Neutrophil (primary cell): ENCODE data around the gene IGFL1.

ENCODE experiments used
- H3K27ac ChIP-seq: fragments of 200-600 bp; sonication (generic); 2 replicates; pipeline ENCODE4 v1.5.1; 2016; ENCODE audit warnings: mild to moderate bottlenecking, moderate library complexity
- H3K27me3 ChIP-seq: fragments of 200-600 bp; sonication (generic); 2 replicates; pipeline ENCODE4 v1.6.0; 2016; ENCODE audit warnings: mild to moderate bottlenecking
- H3K36me3 ChIP-seq: fragments of 200-600 bp; sonication (generic); 2 replicates; pipeline ENCODE4 v1.5.1; 2017
- H3K4me1 ChIP-seq, 2 experiments: fragments of 200-600 bp in 1 of 2; sonication (generic) in 1 of 2; 1 replicate in 1 of 2; 2 replicates in 1 of 2; pipeline versions ENCODE4 v1.5.1 to v1.6.1; 2013 to 2016; ENCODE audit warnings: low read depth in 1 of 2, low read length in 1 of 2, mild to moderate bottlenecking in 1 of 2, moderate library complexity in 1 of 2; ENCODE audit not compliant: control insufficient read depth in 1 of 2, insufficient read depth in 1 of 2
- H3K4me3 ChIP-seq, 2 experiments: fragments of 200-600 bp in 1 of 2; sonication (generic) in 1 of 2; 1 replicate in 1 of 2; 2 replicates in 1 of 2; pipeline ENCODE4 v1.5.1; 2013 to 2016; ENCODE audit warnings: low read depth in 1 of 2, low read length in 1 of 2, mild to moderate bottlenecking in 1 of 2, moderate library complexity in 1 of 2
- H3K9me3 ChIP-seq: fragments of 200-600 bp; sonication (generic); 2 replicates; pipeline ENCODE4 v1.5.1; 2016
- CTCF ChIP-seq: fragments of 200-600 bp; sonication (generic); IDR thresholded peaks from 2 replicates; pipeline ENCODE4 v1.5.1; 2016; ENCODE audit warnings: antibody characterized with exemption

The IGFL1 gene

GRCh38 chr19:46198756-46199155 lies 30.8 kb upstream of the IGFL1 start:
- Histone ChIP-seq H3K27me3 (peaks cover 47% of the 10 kb centered on the region), H3K9me3 (no peaks in the 10 kb centered on the region), H3K4me3 (no peak overlapping the region), H3K4me1 (no peaks in the 10 kb centered on the region), H3K27ac (no peak overlapping the region), H3K36me3 (no peaks in the 10 kb centered on the region)
- no peak for TF ChIP-seq CTCF

- Histone ChIP-seq H3K36me3 (no peaks in the 10 kb centered on the region), H3K4me1 (no peaks in the 10 kb centered on the region), H3K27me3 (peaks cover 38% of the 10 kb centered on the region), H3K4me3 (no peak overlapping the region), H3K9me3 (no peaks in the 10 kb centered on the region), H3K27ac (no peak overlapping the region)
- no peak for TF ChIP-seq CTCF
Measured at GRCh38 chr19:46201454-46202310, 27.9 kb upstream of the IGFL1 start.

- TF ChIP-seq CTCF: no peak
- no peak overlapping the region for H3K27ac ChIP-seq
- no peaks in the 10 kb centered on the region for H3K36me3 ChIP-seq
- no peaks in the 10 kb centered on the region for H3K4me1 ChIP-seq
- H3K27me3 ChIP-seq: peaks cover 30% of the 10 kb centered on the region
- H3K9me3 ChIP-seq: no peaks in the 10 kb centered on the region
- no peak overlapping the region for H3K4me3 ChIP-seq
Measured at GRCh38 chr19:46202426-46202825, 27.1 kb upstream of the IGFL1 start.

DNA sequence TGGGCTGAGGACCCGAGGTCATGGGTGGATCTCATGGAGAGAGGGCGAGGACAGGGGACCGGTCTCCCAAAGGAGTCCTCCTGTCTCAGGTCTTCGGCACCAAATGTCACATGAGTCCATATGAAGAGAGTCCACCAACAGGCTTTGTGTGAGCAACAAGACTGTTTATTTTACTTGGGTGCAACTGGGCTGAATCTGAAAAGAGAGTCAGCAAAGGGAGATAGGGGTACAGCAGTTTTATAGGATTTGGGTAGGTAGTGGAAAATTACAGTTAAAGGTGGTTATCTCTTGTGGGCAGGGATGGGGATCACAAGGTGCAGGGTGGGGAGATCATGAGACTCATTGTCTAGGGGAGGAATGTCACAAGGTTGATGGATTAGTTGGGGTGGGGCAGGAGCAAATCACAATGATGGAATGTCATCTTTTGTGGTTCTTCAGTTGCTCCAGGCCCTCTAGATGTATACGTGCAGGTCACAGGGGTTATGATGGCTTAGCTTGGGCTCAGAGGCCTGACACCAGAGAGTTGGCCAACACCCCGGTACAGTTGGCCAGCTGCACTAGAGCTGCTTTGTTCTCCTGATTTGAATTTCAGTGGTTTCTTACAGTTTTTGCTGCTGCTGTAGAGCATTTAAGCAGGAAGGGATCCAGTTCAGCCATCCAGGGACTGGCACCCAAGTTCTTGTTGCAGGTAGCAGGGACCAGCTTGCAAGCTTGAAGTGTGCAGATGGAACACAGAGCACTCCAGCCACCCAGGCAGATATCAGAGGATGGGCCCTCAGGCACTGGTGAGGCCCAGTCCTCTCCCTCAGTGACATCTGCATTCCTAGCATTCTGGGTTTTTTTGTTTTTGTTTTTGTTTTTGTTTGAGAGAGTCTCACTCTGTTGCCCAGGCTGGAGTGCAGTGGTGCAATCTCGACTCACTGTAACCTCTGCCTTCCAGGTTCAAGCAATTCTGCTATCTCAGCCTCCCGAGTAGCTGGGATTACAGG lies 26.4 kb upstream of the IGFL1 start:
- no peak for TF ChIP-seq CTCF
- no peak overlapping the region for H3K27ac ChIP-seq

GRCh38 chr19:46204008-46204407 lies 25.5 kb upstream of the IGFL1 start:
- TF ChIP-seq CTCF: no peak
- H3K9me3 ChIP-seq: no peaks in the 10 kb centered on the region
- H3K4me1 ChIP-seq: no peaks in the 10 kb centered on the region
- H3K27ac ChIP-seq: no peak overlapping the region
- H3K27me3 ChIP-seq: peaks cover 37% of the 10 kb centered on the region
- H3K36me3 ChIP-seq: no peaks in the 10 kb centered on the region
- no peak overlapping the region for H3K4me3 ChIP-seq

More for the DNA sequence above, 26.4 kb upstream of the IGFL1 start:
- Histone ChIP-seq H3K36me3 (no peaks in the 10 kb centered on the region), H3K27me3 (peaks cover 29% of the 10 kb centered on the region), H3K4me3 (no peak overlapping the region), H3K4me1 (no peaks in the 10 kb centered on the region), H3K9me3 (no peaks in the 10 kb centered on the region)
